Calu3 (cell line): ENCODE data around the gene UCK2. TPM values are rescaled to one million over a fixed set of nuclear protein-coding genes. Genes with fewer than 3 reads are reported as not detected.

Source experiments
- BruUV-seq: library from RNA; stranded (reverse); fragments of 400-500 nt; replicated peaks from 2 replicates; lab custom pipeline; 2021; lab: Mats Ljungman, UMichigan
- CTCF ChIA-PET: fragments of 300-600 bp; sonication (Branson Sonifier 250); formaldehyde crosslinking; loops from one replicate; lab custom pipeline; 2022; ENCODE audit warnings: antibody characterized with exemption; lab: Charles Lee
- DNase-seq: peaks from one replicate; pipeline ENCODE4 v3.0.0; 2022
- H3K27ac Mint-ChIP-seq: one replicate; pipeline ENCODE4 v1.8.0; 2022; ENCODE audit warnings: mixed read lengths; ENCODE audit not compliant: unreplicated experiment
- H3K27me3 Mint-ChIP-seq: one replicate; pipeline ENCODE4 v1.8.0; 2022; ENCODE audit warnings: mixed read lengths; ENCODE audit not compliant: unreplicated experiment
- H3K36me3 Mint-ChIP-seq: one replicate; pipeline ENCODE4 v1.8.0; 2022; ENCODE audit warnings: mild to moderate bottlenecking, moderate library complexity, mixed read lengths; ENCODE audit not compliant: insufficient read depth, unreplicated experiment
- H3K4me1 Mint-ChIP-seq: one replicate; pipeline ENCODE4 v1.8.0; 2022; ENCODE audit warnings: mild to moderate bottlenecking, low read depth, mixed read lengths; ENCODE audit not compliant: unreplicated experiment
- H3K4me3 Mint-ChIP-seq: one replicate; pipeline ENCODE4 v1.8.0; 2022; ENCODE audit warnings: mild to moderate bottlenecking, low read depth, moderate library complexity, mixed read lengths; ENCODE audit not compliant: unreplicated experiment
- H3K9me3 Mint-ChIP-seq: one replicate; pipeline ENCODE4 v1.8.0; 2022; ENCODE audit warnings: low read depth, mixed read lengths; ENCODE audit not compliant: unreplicated experiment
- CTCF ChIP-seq: fragments of 200-600 bp; IDR thresholded peaks from one replicate; pipeline ENCODE4 v1.8.0; 2022; ENCODE audit warnings: antibody characterized with exemption; ENCODE audit not compliant: unreplicated experiment
- intact Hi-C: fragments of 100-400 bp; cut with micrococcal nuclease; formaldehyde crosslinking; loops from one replicate; pipeline ENCODE4 v1.10.0; 2022; ENCODE audit not compliant: unreplicated experiment
- total RNA-seq: library from RNA; stranded (reverse); gene quantifications from 2 replicates; pipeline ENCODE4 v1.2.3, GENCODE V29; 2022

UCK2 gene
- total RNA-seq, 1 experiment from 2014 or later: 109 TPM

- CTCF ChIA-PET: no interaction called here
- H3K27ac Mint-ChIP-seq: no peak overlapping the region
- H3K27me3 Mint-ChIP-seq: no peaks in the 10 kb centered on the region
- no peaks in the 10 kb centered on the region for H3K36me3 Mint-ChIP-seq
- H3K4me1 Mint-ChIP-seq: no peaks in the 10 kb centered on the region
- BruUV-seq: no TSS peak
- intact Hi-C loops: no loop called here
- H3K9me3 Mint-ChIP-seq: no peaks in the 10 kb centered on the region
- H3K4me3 Mint-ChIP-seq: no peak overlapping the region
- TF ChIP-seq CTCF: no peak
- no peak for DNase-seq
Measured at GRCh38 chr1:165930961-165931360, 103.5 kb downstream of the UCK2 start.

DNA sequence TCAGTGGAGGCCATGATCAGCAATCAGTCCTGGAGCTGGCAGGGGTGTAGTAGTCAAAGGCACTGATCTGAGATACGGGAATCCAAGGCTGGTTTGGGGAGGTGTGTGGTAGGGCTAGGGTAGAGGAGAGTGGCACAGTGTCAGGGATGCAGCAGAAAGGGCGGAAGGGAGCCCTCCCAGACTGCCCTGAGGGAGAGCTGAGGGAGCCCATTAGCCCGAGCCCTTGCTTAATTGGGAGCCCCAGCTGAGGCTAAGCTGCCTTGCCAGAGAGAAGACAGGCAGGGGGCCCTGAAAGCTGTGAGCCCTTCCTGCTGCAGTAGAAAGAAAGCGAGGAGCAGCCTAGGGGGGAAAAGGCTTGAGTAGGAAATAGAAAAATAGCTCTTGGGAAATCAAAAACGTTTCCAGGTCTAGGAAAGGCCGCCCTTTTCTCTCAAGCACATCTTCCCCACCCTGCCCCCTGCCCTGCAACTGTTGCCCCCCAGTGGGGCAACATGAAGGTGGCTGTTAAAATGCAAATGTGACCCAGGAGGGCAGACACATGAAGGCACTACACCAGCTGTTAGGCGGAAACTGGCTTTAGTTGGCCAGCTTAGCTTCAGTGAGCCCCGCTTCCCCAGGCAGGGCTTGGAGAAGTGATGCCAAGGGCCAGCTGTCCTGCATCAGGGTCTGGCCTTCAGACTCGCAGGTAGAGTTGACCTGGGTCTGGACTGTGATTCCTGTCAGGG lies 106.2 kb downstream of the UCK2 start:
- Mint-ChIP-seq H3K4me1 (no peaks in the 10 kb centered on the region), H3K4me3 (no peak overlapping the region), H3K36me3 (no peaks in the 10 kb centered on the region), H3K9me3 (no peaks in the 10 kb centered on the region), H3K27ac (no peak overlapping the region), H3K27me3 (peaks cover 9% of the 10 kb centered on the region)
- no peak for TF ChIP-seq CTCF
- intact Hi-C loops: no loop called here
- no TSS peak for BruUV-seq
- CTCF ChIA-PET: interaction anchor here (0.7 to 1.5 kb wide), 3 partner anchors 16 to 134 kb away, joined by 3 to 6 read pairs (median 3); no protein-coding TSS in a partner anchor
- no peak for DNase-seq

GRCh38 chr1:165936542-165936941 lies 109.1 kb downstream of the UCK2 start:
- CTCF ChIA-PET: interaction anchor here (1.4 kb wide), 1 partner anchor 12 kb away, joined by 3 read pairs; no protein-coding TSS in a partner anchor
- Mint-ChIP-seq H3K4me1 (no peaks in the 10 kb centered on the region), H3K4me3 (no peak overlapping the region), H3K9me3 (no peaks in the 10 kb centered on the region), H3K36me3 (no peaks in the 10 kb centered on the region), H3K27me3 (peaks cover 9% of the 10 kb centered on the region), H3K27ac (no peak overlapping the region)
- intact Hi-C loops: no loop called here
- no peak for TF ChIP-seq CTCF
- BruUV-seq: no TSS peak
- DNase-seq: no peak

DNA sequence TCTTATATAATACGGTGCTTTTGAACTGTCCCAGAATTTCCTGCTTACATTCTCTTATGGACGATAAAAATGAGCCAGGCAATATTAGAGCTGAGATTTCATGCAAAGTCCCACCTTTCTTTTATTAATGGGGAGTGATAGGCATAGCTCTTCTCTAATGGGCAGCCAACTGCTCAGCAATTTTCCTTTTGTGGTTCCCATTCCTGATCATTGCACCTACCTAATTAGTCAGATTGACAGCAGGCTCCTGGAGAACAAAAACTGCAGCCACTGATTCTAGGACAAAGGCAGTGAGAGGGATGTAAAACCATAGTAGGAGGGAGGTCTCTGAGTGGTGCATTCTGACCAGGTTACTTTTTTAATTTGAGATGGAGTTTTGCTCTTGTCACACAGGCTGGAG lies 110.4 kb downstream of the UCK2 start:
- no peak for TF ChIP-seq CTCF
- intact Hi-C loops: no loop called here
- BruUV-seq: no TSS peak
- no peak for DNase-seq
- H3K36me3 Mint-ChIP-seq: no peaks in the 10 kb centered on the region
- peaks cover 18% of the 10 kb centered on the region for H3K27me3 Mint-ChIP-seq
- H3K27ac Mint-ChIP-seq: no peak overlapping the region
- H3K9me3 Mint-ChIP-seq: no peaks in the 10 kb centered on the region
- no peak overlapping the region for H3K4me3 Mint-ChIP-seq
- H3K4me1 Mint-ChIP-seq: no peaks in the 10 kb centered on the region
- CTCF ChIA-PET: no interaction called here
